HG02642 (cell line): ENCODE measurements around the gene LCK.

Experiments used
- ATAC-seq: cut with Tn5 transposase; IDR thresholded peaks from one replicate; pipeline ENCODE4 v1.9.1; 2021; ENCODE audit warnings: mild to moderate bottlenecking; ENCODE audit not compliant: unreplicated experiment, poor library complexity

The LCK gene

DNA sequence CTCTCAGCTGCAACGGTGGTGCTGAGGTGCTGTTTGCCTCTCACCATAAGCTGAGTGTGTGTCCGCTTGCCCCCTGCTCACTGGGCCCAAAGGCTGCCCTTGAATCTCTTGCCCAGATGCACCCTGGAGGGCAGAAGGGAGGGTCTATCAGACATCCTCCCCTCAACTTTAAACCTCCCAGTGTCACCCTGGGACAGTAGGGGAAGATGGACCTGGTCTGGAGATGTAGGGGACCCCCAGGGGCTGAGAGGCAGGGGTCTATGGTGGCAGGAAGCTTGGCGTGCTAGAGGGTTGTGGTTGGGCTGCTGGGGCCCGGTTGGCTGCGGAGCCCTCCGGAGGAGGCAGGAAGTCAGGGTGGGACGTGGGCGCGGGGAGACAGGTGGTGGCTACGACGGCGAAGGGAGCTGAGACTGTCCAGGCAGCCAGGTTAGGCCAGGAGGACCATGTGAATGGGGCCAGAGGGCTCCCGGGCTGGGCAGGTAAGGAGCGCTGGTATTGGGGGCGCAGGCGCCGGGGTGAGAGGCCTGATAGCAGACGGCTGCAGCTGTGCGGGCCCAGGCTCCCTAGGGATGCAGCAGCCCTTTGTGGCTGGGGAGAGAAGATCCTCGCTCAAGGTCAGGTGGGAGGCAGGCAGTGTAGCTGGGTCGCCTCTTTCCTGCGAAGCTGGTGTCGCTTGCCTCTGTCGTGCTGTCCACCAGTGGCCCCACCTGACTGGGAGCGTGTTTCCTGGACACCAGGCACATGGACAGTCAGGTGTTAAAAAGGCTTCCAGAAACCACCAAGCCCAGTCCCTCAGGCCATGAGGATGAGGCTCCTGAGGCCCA lies at the start of gene LCK:
Gene LCK, plus strand, starts transcription at position 373 of the 824 bp plus-strand sequence. CDS start 23,065 bp downstream, outside the sequence.
- ATAC-seq: no peak

DNA sequence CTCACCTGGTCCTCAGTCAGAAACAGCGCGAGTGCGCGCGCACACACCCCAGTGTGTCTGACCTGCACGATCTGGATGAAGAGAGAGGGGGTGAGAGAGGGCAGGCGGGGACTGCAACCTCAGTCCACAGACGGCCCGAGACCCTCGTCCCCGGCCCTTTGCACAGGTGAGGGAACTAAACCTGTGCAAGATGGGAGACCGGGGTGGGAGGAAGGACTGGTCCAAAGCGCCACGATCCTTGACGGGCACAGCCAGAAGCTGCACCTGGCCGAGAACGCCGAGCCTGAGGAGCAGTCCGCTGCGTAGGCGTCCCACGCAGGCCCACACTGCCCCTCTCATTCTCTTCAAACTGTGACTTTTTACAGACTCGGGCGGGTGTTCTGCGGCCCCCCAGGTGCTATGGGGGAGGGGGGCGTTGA lies 46.1 kb upstream of the LCK start:
- no peak for ATAC-seq

DNA sequence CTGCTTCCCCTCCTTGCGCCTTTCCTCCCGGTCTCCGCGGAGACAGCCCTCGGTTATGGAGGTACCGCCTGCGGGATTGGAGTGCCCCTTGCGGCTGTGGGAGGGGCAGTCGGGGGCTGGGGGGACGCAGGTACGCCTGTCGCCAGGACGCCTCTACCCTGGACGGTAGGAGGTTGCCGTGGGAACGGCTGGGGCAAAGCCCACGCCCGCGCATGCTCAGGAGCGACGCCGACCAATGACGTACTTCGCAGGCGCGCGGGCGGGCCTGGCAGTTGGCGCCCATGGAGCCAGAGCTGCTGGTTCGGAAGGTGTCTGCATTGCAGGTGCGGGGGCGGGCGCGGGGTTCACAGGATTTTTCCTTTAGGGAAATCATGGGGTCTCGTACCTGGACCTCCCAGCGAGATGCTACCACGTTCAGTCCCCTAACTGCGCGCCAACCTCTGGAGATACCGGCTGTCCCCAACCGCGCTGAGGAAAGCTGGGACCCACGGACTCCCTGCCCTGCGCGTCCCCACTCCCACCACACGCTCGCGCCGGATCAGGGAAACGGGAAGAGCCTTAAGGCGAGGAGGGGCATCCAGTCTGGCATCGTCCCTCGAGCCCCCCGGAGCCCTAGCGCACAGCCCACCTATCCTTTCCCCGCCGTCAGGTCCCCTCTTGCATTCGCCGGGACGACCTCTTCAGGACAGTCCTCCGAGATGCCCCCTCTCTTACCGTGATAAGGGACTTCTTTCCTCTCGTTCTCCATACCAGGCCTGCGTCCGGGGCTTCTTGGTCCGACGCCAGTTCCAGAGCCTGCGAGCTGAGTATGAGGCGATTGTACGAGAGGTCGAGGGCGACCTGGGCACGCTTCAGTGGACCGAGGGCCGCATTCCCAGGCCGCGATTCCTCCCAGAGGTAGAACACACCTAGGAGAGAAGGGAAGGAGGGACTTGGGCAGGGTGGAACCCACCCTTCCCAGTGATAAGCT lies 45.4 kb upstream of the LCK start, which contains the start of gene IQCC:
Gene IQCC, plus strand, starts transcription at position 271 of the 970 bp plus-strand sequence. Its CDS starts 11 bp downstream, at position 282.
- peak; percentile 59 for ATAC-seq

DNA sequence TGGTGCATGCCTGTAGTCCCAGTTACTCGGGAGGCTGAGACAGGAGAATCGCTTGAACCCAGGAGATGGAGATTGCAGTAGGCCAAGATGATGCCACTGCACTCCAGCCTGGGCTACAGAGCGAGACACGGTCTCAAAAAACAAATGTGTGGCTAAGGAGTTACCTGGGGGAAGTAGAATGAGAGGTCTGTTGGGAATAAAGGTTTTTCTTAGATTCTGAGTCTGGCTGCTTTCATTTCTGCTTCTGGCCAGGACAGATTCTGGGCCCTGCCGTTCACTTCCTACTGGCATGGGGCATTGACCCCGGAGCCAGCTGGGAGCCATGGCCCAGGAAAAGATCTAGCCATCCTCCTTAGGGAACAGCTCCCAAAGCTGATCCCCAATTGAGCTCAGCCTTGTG lies 42.6 kb upstream of the LCK start:
- no peak for ATAC-seq

DNA sequence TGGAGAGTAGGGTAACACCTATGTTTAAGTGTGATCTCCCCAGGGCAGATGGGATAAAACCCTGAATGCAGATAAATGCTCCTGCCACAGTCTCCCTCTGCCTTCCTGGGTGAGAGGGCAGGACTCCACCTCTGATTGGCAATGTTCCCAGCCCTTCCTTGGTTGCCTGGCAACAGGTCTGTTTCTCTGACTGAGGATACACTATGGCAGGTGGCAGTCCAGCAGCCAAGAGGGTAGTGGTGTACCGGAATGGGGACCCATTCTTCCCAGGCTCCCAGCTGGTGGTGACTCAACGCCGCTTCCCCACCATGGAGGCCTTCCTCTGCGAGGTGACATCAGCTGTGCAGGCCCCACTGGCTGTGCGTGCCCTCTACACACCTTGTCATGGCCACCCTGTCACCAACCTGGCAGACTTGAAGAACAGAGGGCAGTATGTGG lies 42.2 kb upstream of the LCK start, which contains the start of gene DCDC2B:
Gene DCDC2B, plus strand, starts transcription at position 199 of the 438 bp plus-strand sequence. Its CDS starts 5 bp downstream, at position 204.
- no peak for ATAC-seq

DNA sequence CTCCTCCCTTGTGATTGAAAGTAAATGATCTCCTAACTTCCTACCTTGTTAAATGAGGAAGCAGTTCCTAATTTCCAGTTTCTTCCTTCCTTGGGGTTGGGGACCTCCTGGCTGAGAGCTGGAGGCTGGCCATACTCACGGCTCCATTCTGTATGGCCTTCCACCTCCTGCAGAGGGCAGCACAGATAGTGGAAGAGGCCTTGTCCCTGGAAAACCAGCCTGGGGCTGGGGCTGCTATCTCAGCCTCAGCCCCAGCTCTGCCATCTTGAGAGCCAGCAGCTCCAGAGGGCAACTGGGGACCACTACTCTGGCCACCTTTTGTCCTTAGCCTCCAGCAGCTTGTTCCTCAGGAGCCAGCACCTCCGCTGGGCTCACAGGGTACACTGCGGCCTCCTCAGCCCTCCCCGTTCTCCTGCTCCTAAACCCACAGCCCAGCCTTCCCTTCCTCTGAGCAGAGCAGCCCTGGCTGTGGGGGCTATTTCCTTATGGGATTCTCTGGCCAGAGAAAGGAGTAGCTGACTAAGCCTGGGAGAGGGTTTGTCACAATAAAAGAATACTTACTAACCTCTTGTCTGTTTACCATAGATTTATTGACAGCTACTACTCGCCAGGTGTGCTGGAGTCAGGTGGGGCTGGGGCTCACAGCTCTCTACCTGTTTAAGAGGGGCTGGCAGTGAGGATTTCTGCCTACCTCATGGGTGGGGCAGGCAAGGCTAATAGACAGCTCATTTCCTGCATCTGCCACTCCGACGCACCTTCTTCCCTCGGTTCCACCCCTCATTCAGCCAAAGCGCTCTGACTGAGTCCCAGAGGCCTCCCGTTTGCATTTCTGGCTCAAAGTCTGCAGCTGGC lies 35.2 kb upstream of the LCK start:
- ATAC-seq: no peak

DNA sequence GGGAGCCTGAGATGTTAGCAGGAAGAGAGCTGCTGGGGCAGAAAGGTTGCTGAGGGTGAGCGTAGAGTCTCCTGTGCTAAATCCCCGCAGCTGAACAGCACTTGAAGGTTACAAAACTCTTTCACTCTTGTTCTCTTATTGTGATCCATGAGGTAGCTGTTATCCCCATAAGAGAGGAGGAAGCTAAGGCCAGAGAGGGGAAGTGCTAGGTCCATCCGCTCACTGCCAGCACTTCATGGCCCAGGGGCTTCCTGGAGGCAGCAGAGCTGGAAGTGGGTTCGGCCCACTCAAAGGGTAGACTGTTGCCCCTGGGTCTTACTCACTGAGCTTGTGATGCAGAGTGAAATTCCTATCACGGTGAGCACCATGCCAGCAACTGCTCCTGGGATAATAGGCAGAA lies 34.5 kb upstream of the LCK start:
- no peak for ATAC-seq

DNA sequence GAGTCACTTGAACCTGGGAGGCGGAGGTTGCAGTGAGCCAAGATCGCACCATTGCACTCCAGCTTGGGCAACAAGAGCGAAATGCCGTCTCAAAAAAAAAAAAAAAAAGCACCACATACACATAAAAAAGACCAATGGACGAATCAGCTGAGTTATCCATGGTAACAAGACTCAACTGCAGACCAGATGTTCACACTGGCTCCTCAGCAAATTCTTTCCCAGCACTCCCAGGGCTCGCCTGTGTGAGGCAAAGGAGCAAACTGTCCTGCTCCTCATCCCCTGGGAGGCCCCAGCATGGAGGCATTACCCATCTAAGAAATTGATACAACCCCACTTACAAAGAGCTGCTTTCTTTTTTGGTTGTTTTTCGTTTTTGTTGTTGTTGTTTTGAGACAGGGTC lies 32.0 kb upstream of the LCK start:
- no peak for ATAC-seq

DNA sequence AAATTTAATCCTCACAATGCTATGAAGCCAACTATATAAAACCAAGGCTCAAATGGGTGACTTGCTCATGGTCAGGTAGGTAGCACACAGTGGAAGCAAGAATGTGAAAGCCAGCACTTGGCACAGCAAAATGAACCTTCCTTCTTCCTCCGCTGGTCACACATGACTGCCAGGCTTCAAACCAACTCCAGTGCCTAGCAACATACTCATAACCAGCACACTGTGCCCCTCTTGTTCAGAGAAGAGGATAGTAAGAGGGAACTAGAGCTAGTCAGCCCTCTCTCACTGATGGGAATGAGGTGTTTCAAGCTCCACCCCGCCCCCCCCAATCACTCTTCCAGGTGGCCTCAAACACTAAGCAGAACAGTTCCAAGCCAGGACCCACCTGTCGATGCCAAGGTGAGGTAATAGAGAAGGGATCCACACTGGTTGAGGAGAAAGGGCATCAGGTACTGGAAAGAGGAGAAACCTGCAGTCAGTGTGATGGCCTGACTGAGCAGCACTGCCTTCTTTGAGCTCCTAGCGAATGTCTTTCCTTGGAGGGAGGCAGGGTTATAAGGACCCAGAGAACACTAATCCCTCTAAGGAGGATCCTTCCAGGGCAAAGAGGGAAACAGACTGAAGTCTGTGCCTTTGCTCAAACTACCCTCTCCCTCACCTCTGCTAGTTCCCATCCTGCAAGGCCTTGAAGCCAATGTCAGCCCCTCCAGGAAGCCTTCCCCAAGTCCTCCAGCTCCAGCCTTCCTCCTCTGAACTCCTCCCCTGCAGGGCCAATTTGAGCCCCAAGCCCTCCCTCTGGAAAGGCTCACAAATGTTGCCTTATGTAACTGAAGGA lies 30.1 kb upstream of the LCK start:
- ATAC-seq: no peak

DNA sequence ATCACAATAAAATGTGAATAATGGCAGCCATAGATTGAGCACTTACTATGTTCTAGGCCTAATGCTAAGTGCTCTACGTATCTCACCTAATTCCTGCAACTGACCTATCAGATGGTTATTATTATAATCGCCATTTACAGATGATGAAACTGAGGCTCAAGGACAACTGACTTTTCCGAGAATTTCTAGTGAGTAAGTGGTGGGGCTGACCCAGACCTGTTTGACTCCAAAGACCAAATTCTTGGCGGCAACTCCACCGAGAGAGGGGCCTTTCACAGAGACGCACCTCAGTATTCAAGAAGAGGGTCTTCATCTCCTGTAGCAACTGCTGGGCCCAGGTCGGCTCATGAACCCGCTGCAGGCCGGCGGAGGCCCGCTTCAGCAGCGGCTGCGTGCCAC lies 29.5 kb upstream of the LCK start:
- ATAC-seq: no peak

DNA sequence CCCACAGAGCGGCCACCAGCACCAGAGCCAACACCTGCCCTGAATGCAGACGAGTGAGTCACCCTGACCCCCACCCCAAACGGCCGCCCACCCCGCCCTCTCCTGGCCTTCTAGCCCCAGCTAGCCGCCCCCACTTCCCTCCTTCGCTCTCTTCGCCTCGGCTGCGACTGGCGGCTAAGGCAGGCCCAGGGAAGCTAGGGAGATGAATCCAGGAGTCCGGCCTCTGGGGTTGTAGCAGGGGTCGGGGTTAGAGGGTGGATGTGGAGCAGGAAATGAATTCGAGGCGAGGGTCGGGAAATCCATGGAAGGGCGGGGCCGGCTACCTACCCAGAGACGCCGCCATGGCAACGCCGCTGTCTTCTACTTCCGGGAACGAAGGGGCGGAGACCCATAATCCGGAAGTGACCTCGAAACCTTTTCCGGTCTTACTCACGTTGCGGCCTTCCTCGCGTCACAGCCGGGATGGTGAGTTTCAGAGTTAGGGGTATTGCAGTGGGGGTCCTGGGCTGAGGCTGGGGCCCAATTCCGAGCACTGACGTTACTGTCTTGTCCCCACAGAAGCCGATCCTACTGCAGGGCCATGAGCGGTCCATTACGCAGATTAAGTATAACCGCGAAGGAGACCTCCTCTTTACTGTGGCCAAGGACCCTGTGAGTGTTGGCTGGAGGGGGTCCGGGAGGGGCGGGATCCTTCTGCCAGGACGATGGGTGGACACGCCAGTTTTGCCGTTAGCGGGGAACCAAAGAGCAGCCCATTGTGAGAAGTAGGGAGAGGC lies 28.9 kb upstream of the LCK start, which contains the start of the genes EIF3I and TMEM234:
Gene EIF3I, plus strand, starts transcription at position 428 of the 776 bp plus-strand sequence. Its CDS starts 35 bp downstream, at position 463.
Gene TMEM234, minus strand, starts transcription at position 374 of the 776 bp plus-strand sequence. Its CDS starts 31 bp downstream, at position 343.
- ATAC-seq: peak; percentile 95

DNA sequence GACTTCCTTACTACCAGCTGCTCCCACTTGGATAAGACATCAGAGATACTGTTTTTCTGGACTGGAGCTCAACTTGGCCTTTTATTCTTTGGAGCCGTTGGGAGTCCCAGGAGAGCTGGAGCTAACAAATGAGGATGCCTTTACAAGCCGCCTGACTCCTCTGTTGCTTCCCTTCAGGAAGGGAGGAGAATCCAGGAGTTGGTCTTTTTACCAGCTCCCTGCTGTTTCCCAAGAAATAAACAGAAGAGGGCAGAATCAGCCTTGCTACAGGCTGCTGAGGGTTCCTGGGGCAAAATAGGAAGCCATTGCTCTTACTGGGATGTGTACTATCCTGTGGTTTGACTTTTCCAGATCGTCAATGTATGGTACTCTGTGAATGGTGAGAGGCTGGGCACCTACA lies 27.4 kb upstream of the LCK start:
- no peak for ATAC-seq

DNA sequence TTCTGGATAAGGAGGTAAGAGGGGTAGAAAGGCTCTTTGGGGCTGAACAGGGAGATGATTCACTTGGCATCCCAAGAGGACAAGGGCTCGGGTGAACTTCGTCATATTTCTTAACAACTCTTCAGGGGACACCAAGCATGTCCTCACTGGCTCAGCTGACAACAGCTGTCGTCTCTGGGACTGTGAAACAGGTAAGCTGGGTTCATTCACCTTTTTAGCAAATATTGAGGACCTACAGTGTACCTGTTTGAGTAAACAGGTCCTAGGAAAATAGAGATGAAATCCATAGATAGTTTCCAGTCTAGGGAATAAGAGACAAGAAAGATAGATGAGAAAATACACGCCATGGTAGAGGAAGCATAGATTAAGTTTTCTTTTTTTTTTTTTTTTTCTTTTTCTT lies 26.8 kb upstream of the LCK start:
- ATAC-seq: no peak

DNA sequence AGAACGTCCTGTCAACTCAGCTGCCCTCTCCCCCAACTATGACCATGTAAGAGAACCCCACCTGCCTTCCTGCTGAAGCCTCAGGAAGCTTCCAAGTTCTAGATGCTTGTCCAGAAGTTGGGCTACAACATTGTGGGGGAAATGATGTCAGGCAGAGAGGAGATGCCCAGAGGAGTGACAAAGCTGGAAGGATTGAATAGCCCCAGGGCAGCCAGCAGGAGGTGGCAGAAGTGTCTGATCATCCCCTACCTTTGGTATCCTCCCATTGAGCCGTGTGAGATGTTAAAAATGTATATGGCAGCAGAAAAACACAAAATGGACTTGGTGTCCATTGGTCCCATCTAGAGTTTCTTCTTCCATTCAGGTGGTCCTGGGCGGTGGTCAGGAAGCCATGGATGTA lies 22.3 kb upstream of the LCK start:
- no peak for ATAC-seq

DNA sequence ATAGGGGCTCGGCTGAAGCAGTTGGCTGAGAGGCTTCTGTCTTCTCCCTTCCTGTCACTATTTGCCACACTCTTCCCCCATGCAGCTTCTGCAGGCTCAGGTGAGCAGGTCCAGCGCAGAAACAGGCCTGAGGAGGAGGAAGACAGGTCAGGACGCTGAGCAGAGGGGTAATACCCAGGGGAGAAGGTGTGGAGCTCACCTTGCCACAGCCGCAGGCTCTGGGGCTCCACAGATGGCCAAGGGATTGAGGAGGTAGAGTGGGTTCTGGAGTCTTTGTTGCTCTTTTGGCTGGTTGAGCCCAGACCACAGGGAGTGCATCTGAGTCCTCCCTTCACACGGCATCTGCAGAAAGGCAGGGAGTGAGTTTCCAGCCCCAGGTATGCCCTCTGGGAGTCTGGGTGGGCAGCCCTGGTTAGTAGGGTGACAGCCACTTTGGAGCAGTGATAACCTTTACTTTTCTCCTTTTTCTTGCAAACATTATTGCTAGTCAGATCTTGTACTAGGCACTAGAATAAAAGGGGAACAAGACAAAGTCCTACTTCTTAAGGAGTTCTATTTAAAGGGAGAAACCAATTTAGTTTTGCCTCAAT lies 19.1 kb upstream of the LCK start:
- no peak for ATAC-seq

DNA sequence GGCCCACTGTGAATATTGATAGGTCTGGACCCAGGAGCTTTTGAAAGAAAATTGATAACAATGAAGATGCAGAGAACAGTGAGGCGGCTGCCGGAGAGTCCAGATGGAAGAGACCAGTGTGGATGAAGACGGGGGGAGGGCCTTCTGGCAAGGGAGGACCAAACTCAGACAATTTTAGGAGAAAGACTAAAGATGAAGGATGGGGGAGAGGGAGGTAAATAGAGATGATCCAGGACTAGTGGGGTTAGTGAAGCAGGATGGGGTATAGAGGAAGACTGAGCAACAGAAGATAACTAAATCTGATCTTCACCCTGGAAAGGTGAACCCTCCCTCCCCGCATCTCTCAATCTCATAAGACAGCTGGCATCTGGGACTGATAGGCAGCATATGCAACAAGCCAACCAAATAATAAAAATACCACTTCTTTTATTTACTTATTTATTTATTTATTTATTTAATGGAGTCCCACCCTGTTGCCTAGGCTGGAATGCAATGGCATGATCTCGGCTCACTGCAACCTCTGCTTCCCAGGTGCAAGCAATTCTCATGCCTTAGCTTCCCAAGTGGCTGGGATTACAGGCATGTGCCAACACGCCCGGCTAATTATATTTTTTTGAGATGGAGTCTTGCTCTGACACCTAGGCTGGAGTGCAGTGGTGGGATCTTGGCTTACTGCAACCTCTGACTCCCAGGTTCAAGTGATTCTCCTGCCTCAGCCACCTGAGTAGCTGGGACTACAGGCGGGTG lies 18.3 kb upstream of the LCK start:
- no peak for ATAC-seq

DNA sequence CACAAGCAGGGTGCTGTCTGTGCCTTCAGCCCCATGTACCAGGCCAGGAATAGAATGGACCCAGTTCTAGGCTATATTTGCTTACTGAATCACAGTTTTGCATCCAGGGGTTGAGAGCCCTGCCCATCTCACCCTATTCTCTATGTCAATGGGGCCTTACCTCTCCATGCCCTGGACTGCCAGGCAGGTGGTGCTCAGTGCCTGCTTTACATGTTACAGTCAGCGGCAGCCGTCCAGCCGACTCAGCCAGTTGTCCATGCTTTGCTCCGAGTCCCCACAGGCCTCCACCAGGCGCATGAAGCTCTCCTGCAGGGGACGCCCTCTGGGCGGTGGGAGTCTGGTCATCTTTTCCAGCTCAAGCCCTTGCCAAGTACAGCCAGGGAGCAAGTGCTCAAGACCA lies 16.3 kb upstream of the LCK start:
- no peak for ATAC-seq
